Keratinocyte (primary cell): Measurements from ENCODE around the gene SOCS6.

Experiments used
- EZH2 ChIP-seq: IDR thresholded peaks from one replicate; pipeline ENCODE4 v1.6.1; 2012; ENCODE audit warnings: inconsistent platforms, mild to moderate bottlenecking, low read length, moderate library complexity
- TF ChIP-seq, protein P1 (sequence below), 3 experiments: IDR thresholded peaks in 1 of 3; conservative IDR thresholded peaks in 1 of 3; optimal IDR thresholded peaks in 1 of 3; 2 replicates in 2 of 3; 3 replicates in 1 of 3; pipeline versions ENCODE3 to v1.5.1; 2011; ENCODE audit warnings: low read length in 3 of 3, mild to moderate bottlenecking in 3 of 3, moderate library complexity in 2 of 3, control low read depth in 1 of 3, inconsistent platforms in 1 of 3; ENCODE audit not compliant: insufficient read depth in 2 of 3; ENCODE audit errors: extremely low read depth in 1 of 3

DNA sequence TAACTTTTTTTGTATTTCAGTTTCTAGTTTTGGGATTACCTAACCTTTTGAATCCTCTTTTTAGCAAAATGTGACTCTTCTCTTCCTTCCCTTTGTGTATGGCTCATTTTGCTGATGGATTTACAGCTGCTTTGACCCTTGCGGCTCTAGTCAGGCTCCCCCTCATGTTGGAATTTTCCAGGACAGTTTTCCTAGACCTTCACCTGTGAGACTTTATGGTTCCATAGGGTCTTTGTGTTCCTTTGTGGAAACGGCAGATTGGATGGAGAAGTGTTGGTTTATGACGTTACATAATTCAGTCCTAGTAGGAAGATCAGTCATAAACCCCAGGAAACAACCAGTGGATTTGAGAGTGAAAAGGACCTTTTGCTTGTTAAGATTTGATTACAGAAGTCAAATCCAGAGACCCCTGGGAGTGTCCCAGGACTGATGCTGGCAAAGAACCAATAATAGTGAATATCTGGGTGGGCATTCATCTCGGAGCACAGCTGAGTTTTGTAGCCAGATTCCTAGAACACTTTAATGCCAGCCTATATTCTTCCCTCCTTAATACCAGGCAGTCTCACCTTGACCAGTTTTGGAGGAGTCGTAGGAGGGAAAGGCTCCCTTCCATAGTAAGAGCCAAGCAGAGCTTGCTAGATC, 42.7 kb downstream of the SOCS6 start:
- TF ChIP-seq, protein P1, sequence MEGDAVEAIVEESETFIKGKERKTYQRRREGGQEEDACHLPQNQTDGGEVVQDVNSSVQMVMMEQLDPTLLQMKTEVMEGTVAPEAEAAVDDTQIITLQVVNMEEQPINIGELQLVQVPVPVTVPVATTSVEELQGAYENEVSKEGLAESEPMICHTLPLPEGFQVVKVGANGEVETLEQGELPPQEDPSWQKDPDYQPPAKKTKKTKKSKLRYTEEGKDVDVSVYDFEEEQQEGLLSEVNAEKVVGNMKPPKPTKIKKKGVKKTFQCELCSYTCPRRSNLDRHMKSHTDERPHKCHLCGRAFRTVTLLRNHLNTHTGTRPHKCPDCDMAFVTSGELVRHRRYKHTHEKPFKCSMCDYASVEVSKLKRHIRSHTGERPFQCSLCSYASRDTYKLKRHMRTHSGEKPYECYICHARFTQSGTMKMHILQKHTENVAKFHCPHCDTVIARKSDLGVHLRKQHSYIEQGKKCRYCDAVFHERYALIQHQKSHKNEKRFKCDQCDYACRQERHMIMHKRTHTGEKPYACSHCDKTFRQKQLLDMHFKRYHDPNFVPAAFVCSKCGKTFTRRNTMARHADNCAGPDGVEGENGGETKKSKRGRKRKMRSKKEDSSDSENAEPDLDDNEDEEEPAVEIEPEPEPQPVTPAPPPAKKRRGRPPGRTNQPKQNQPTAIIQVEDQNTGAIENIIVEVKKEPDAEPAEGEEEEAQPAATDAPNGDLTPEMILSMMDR (optimal IDR thresholded peaks at IDR 0.05 in 1 of 3, IDR thresholded peaks at IDR 0.05 in 1 of 3, conservative IDR thresholded peaks at IDR 0.05 in 1 of 3; ENCODE audit: extremely low read depth in 1 of 3, insufficient read depth in 2 of 3, low read length in 3 of 3): no peak
- TF ChIP-seq EZH2: no peak
